HL-60 (cell line): ENCODE measurements around the gene FAM53B.

Experiments
- DNase-seq, 2 experiments: peaks; one replicate each; pipeline ENCODE4 v3.0.0-alpha.2; 2010 to 2020; ENCODE audit warnings: low read depth in 1 of 2, low spot score in 1 of 2
- H3K27ac ChIP-seq: fragments of 250-450 bp; sonication (Bioruptor Pico); replicated peaks from 2 replicates; pipeline ENCODE4 v1.5.1; 2020; ENCODE audit warnings: mild to moderate bottlenecking, moderate library complexity
- H3K27me3 ChIP-seq: fragments of 250-450 bp; sonication (Bioruptor Pico); 2 replicates; pipeline ENCODE4 v1.5.1; 2021; ENCODE audit warnings: mild to moderate bottlenecking, moderate library complexity; ENCODE audit not compliant: insufficient read depth, poor library complexity, severe bottlenecking
- H3K4me3 ChIP-seq: replicated peaks from 2 replicates; pipeline ENCODE4 v1.5.1; 2011; ENCODE audit warnings: mild to moderate bottlenecking, control low read depth, low read length; ENCODE audit not compliant: insufficient read depth
- GABPA ChIP-seq: IDR thresholded peaks from 2 replicates; pipeline ENCODE4 v1.6.1; 2012; ENCODE audit warnings: low read depth
- POLR2AphosphoS5 ChIP-seq: IDR thresholded peaks from 2 replicates; pipeline ENCODE4 v1.6.1; 2012; ENCODE audit warnings: low read depth
- SPI1 ChIP-seq: IDR thresholded peaks from 2 replicates; pipeline ENCODE4 v1.6.1; 2012; ENCODE audit warnings: low read depth, mild to moderate bottlenecking, borderline replicate concordance
- TF ChIP-seq, protein P1 (sequence below): IDR thresholded peaks from one replicate; pipeline ENCODE4 v1.5.1; 2011; ENCODE audit warnings: low read length, control low read depth, inconsistent platforms; ENCODE audit not compliant: insufficient read depth
- TF ChIP-seq, protein P2 (sequence below): IDR thresholded peaks from 2 replicates; pipeline ENCODE4 v1.6.1; 2012; ENCODE audit warnings: low read depth; ENCODE audit not compliant: insufficient replicate concordance

Gene FAM53B

DNA sequence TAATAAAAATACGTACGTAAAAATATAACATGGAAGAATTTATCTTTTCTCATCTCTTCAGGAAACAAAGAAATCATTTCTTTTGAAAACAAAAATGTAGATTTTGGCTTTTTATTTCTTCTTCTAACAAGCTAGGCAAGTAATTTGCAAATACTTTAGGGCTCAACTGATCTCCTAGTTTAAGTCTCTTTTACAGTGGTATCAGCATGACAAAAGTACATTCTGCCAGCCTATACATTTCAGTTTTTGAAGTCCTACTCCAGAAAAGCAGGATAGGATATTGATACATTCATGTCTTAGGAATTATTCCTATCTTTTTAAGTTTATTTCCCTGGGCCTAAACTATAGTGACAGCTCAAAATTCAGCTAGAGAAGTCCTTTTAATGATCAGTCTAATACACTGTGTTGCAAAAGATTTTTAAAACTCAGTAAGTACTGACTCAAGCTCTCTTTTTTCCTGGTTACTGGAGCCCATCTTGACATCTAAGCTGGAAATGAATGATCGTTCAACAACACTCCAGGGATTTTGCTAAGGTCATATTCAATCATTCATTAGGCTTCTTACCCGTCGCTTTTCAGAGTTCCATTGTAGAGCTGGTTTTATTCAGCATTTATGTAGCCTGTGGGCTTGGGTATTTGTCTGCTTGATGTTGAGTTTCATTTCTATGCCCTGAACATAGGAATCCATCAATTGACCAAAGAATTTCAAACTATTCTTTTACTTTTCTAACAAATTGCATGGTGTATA is 12.2 kb upstream of the FAM53B start:
- no peaks in the 10 kb centered on the region for H3K27me3 ChIP-seq
- TF ChIP-seq GABPA (no peak), POLR2AphosphoS5 (no peak), SPI1 (no peak)
- TF ChIP-seq, protein P1, sequence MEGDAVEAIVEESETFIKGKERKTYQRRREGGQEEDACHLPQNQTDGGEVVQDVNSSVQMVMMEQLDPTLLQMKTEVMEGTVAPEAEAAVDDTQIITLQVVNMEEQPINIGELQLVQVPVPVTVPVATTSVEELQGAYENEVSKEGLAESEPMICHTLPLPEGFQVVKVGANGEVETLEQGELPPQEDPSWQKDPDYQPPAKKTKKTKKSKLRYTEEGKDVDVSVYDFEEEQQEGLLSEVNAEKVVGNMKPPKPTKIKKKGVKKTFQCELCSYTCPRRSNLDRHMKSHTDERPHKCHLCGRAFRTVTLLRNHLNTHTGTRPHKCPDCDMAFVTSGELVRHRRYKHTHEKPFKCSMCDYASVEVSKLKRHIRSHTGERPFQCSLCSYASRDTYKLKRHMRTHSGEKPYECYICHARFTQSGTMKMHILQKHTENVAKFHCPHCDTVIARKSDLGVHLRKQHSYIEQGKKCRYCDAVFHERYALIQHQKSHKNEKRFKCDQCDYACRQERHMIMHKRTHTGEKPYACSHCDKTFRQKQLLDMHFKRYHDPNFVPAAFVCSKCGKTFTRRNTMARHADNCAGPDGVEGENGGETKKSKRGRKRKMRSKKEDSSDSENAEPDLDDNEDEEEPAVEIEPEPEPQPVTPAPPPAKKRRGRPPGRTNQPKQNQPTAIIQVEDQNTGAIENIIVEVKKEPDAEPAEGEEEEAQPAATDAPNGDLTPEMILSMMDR: no peak
- TF ChIP-seq, protein P2, sequence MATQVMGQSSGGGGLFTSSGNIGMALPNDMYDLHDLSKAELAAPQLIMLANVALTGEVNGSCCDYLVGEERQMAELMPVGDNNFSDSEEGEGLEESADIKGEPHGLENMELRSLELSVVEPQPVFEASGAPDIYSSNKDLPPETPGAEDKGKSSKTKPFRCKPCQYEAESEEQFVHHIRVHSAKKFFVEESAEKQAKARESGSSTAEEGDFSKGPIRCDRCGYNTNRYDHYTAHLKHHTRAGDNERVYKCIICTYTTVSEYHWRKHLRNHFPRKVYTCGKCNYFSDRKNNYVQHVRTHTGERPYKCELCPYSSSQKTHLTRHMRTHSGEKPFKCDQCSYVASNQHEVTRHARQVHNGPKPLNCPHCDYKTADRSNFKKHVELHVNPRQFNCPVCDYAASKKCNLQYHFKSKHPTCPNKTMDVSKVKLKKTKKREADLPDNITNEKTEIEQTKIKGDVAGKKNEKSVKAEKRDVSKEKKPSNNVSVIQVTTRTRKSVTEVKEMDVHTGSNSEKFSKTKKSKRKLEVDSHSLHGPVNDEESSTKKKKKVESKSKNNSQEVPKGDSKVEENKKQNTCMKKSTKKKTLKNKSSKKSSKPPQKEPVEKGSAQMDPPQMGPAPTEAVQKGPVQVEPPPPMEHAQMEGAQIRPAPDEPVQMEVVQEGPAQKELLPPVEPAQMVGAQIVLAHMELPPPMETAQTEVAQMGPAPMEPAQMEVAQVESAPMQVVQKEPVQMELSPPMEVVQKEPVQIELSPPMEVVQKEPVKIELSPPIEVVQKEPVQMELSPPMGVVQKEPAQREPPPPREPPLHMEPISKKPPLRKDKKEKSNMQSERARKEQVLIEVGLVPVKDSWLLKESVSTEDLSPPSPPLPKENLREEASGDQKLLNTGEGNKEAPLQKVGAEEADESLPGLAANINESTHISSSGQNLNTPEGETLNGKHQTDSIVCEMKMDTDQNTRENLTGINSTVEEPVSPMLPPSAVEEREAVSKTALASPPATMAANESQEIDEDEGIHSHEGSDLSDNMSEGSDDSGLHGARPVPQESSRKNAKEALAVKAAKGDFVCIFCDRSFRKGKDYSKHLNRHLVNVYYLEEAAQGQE: no peak
- H3K4me3 ChIP-seq: no peak overlapping the region
- H3K27ac ChIP-seq: no peak overlapping the region
- no peak for DNase-seq

DNA sequence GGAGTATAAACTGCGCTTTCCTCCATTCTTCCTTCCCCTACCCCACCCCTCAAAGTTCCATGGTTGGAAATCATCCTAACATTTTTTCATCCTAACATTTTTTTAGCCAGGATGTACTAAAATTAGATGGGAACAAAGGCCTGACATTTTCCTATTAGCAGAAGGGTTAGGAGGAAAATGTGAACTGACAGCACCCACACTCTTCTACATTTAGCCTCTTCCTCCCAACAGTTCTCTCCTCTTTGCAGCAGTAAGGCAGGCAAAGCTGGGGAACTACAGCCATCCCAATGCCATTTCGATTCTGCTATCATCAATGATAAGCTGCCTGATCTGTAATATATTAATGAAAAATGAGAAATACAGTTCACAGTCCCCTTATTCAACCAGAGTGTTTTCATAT is 11.4 kb upstream of the FAM53B start:
- H3K4me3 ChIP-seq: no peak overlapping the region

GRCh38 chr10:124754227-124754626 is 10.0 kb upstream of the FAM53B start:
- TF ChIP-seq, protein P2: no peak
- TF ChIP-seq POLR2AphosphoS5: no peak
- TF ChIP-seq, protein P1: no peak
- TF ChIP-seq SPI1: no peak
- TF ChIP-seq GABPA: no peak
- no peaks in the 10 kb centered on the region for H3K27me3 ChIP-seq
- H3K4me3 ChIP-seq: no peak overlapping the region
- DNase-seq: no peak
- H3K27ac ChIP-seq: no peak overlapping the region

More for the DNA sequence above, 11.4 kb upstream of the FAM53B start:
- H3K27ac ChIP-seq: no peak overlapping the region
- DNase-seq: no peak
- TF ChIP-seq, protein P2: no peak
- TF ChIP-seq POLR2AphosphoS5: no peak
- no peak for TF ChIP-seq SPI1
- TF ChIP-seq GABPA: no peak
- TF ChIP-seq, protein P1: no peak
- H3K27me3 ChIP-seq: no peaks in the 10 kb centered on the region
